HEK293 (cell line): Measurements from ENCODE around the gene KLHL17.

Source experiments
- CTCF ChIA-PET: fragments of 350-600 bp; formaldehyde crosslinking; extraction: SDS; loops from one replicate; lab custom pipeline; 2021; ENCODE audit warnings: antibody characterized with exemption; lab: Yijun Ruan, JAX
- POLR2A ChIA-PET: fragments of 300-600 bp; formaldehyde crosslinking; extraction: SDS; loops from one replicate; lab custom pipeline; 2020; ENCODE audit warnings: antibody characterized with exemption, inconsistent platforms; lab: Yijun Ruan, JAX
- H3K27ac ChIP-seq: fragments of 200-500 bp; sonication (Bioruptor generic); 2 replicates; pipeline ENCODE4 v1.5.1; 2014; ENCODE audit warnings: low read depth, low read length, control low read depth, inconsistent platforms; ENCODE audit errors: extremely low read depth
- H3K36me3 ChIP-seq, 2 experiments: fragments of 200-500 bp in 1 of 2; sonication (Bioruptor generic) in 1 of 2; 1 replicate in 1 of 2; 2 replicates in 1 of 2; pipeline ENCODE4 v1.5.1; 2014 to 2017; ENCODE audit warnings: inconsistent platforms in 2 of 2, low read length in 2 of 2; ENCODE audit not compliant: control insufficient read depth in 2 of 2, insufficient read depth in 1 of 2
- H3K4me1 ChIP-seq: fragments of 200-500 bp; sonication (Bioruptor generic); 2 replicates; pipeline ENCODE4 v1.5.1; 2014; ENCODE audit warnings: mild to moderate bottlenecking, low read length, inconsistent platforms; ENCODE audit not compliant: control insufficient read depth, insufficient read depth
- H3K4me3 ChIP-seq: 2 replicates; pipeline ENCODE4 v1.5.1; 2011; ENCODE audit warnings: low read depth, mild to moderate bottlenecking, control low read depth, low read length, moderate library complexity
- H3K9me3 ChIP-seq: fragments of 200-500 bp; sonication (Bioruptor generic); 2 replicates; pipeline ENCODE4 v1.5.1; 2014; ENCODE audit warnings: low read depth, low read length, inconsistent platforms; ENCODE audit not compliant: control insufficient read depth, insufficient read depth
- ATF2 ChIP-seq: fragments of 450-650 bp; formaldehyde crosslinking; IDR thresholded peaks from 2 replicates; pipeline ENCODE4 v1.5.1; 2016; ENCODE audit warnings: missing biosample characterization, missing genetic modification characterization, low read depth
- GLI4 ChIP-seq: fragments of 450-650 bp; formaldehyde crosslinking; IDR thresholded peaks from 2 replicates; pipeline ENCODE4 v1.5.1; 2016; ENCODE audit warnings: missing biosample characterization, missing genetic modification characterization
- IKZF3 ChIP-seq: fragments of 450-650 bp; IDR thresholded peaks from 2 replicates; pipeline ENCODE4 v1.5.0; 2018; ENCODE audit warnings: missing biosample characterization, mild to moderate bottlenecking, missing genetic modification characterization, moderate library complexity
- PRDM6 ChIP-seq: fragments of 450-650 bp; formaldehyde crosslinking; IDR thresholded peaks from 2 replicates; pipeline ENCODE4 v1.5.1; 2017; ENCODE audit warnings: missing biosample characterization, missing genetic modification characterization
- ZBTB11 ChIP-seq: fragments of 450-650 bp; formaldehyde crosslinking; conservative IDR thresholded peaks from 2 replicates; pipeline ENCODE4 v1.5.1; 2016; ENCODE audit warnings: low read depth, missing biosample characterization, missing genetic modification characterization
- ZNF239 ChIP-seq: fragments of 450-650 bp; formaldehyde crosslinking; IDR thresholded peaks from 2 replicates; pipeline ENCODE4 v1.5.1; 2016; ENCODE audit warnings: missing biosample characterization, missing genetic modification characterization
- ZNF747 ChIP-seq: fragments of 450-650 bp; formaldehyde crosslinking; IDR thresholded peaks from 2 replicates; pipeline ENCODE4 v1.5.1; 2016; ENCODE audit warnings: missing biosample characterization, missing genetic modification characterization
- ZNF776 ChIP-seq: fragments of 450-650 bp; formaldehyde crosslinking; IDR thresholded peaks from 2 replicates; pipeline ENCODE4 v1.5.0; 2017; ENCODE audit warnings: missing biosample characterization, missing genetic modification characterization, borderline replicate concordance
- TF ChIP-seq, protein P1 (sequence below): fragments of 450-650 bp; formaldehyde crosslinking; IDR thresholded peaks from 2 replicates; pipeline ENCODE4 v1.5.1; 2016; ENCODE audit warnings: missing biosample characterization, missing genetic modification characterization
- TF ChIP-seq, protein P2 (sequence below): fragments of 450-650 bp; formaldehyde crosslinking; IDR thresholded peaks from 2 replicates; pipeline ENCODE4 v1.5.1; 2017; ENCODE audit warnings: missing biosample characterization, missing genetic modification characterization

Gene KLHL17

GRCh38 chr1:980602-981395, 20.4 kb downstream of the KLHL17 start (continued):
- TF ChIP-seq, protein P1, sequence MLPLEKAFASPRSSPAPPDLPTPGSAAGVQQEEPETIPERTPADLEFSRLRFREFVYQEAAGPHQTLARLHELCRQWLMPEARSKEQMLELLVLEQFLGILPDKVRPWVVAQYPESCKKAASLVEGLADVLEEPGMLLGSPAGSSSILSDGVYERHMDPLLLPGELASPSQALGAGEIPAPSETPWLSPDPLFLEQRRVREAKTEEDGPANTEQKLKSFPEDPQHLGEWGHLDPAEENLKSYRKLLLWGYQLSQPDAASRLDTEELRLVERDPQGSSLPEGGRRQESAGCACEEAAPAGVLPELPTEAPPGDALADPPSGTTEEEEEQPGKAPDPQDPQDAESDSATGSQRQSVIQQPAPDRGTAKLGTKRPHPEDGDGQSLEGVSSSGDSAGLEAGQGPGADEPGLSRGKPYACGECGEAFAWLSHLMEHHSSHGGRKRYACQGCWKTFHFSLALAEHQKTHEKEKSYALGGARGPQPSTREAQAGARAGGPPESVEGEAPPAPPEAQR, result no peak
- TF ChIP-seq ZNF776, result no peak
- no peak for TF ChIP-seq ATF2 (tag by site-specific recombination)
- no peak for TF ChIP-seq GLI4

DNA sequence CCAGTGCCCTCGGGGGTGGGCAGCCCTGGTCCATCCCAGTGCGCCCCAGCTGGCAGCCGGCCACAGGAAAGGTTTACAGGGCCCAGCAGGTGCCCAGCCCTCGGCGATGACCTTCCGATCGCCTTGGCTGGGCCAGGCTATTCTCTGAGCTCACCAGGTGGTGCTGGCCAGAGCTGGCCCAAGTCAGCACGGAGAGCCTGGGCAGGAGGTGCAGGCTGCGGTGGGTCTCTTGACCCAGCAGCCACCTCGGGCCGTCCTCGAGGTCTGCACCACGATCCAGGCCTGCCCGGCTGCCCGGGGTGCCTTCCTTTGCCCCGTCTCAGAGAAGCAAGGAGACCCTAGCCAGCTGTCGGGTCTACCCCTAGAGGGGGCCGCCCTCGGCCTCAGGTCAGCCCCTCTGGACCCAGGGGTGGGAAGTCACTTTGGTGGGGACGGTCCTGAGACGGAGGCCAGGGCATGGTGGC, 21.1 kb downstream of the KLHL17 start:
- H3K4me3 ChIP-seq, result no peak overlapping the region
- TF ChIP-seq PRDM6, result no peak
- TF ChIP-seq, protein P2, sequence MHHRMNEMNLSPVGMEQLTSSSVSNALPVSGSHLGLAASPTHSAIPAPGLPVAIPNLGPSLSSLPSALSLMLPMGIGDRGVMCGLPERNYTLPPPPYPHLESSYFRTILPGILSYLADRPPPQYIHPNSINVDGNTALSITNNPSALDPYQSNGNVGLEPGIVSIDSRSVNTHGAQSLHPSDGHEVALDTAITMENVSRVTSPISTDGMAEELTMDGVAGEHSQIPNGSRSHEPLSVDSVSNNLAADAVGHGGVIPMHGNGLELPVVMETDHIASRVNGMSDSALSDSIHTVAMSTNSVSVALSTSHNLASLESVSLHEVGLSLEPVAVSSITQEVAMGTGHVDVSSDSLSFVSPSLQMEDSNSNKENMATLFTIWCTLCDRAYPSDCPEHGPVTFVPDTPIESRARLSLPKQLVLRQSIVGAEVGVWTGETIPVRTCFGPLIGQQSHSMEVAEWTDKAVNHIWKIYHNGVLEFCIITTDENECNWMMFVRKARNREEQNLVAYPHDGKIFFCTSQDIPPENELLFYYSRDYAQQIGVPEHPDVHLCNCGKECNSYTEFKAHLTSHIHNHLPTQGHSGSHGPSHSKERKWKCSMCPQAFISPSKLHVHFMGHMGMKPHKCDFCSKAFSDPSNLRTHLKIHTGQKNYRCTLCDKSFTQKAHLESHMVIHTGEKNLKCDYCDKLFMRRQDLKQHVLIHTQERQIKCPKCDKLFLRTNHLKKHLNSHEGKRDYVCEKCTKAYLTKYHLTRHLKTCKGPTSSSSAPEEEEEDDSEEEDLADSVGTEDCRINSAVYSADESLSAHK (tag by site-specific recombination), result no peak
- TF ChIP-seq, all 188 proteins: peak for 0
- ChIA-PET POLR2A (interaction anchor here (1.1 to 1.3 kb wide), 3 partner anchors 9 to 42 kb away, joined by 3 to 5 read pairs (median 3); no protein-coding TSS in a partner anchor), CTCF (interaction anchor here (0.6 to 3.0 kb wide), 3 partner anchors 20 to 310 kb away, joined by 3 to 15 read pairs (median 4); no protein-coding TSS in a partner anchor)
- H3K36me3 ChIP-seq, result no peaks in the 10 kb centered on the region
- H3K27ac ChIP-seq, result no peak overlapping the region
- H3K4me1 ChIP-seq, result no peaks in the 10 kb centered on the region
- H3K9me3 ChIP-seq, result no peaks in the 10 kb centered on the region

GRCh38 chr1:981955-982558, 21.7 kb downstream of the KLHL17 start, which contains the start of gene PERM1:
Gene PERM1 (minus strand): TSS chr1:982093. CDS start chr1:981029, 1,064 bp downstream.
- Histone ChIP-seq H3K27ac (no peak within 1 kb of the TSS), H3K4me3 (no peak within 1 kb of the TSS), H3K9me3 (no peaks in the 10 kb centered on the region), H3K36me3 (no peaks in the 10 kb centered on the region), H3K4me1 (no peaks in the 10 kb centered on the region)
- ChIA-PET CTCF (interaction anchor here (1.1 to 4.0 kb wide), 5 partner anchors 12 to 139 kb away, joined by 4 to 53 read pairs (median 15); no protein-coding TSS in a partner anchor), POLR2A (interaction anchor here (1.1 to 2.0 kb wide), 3 partner anchors 13 to 43 kb away, joined by 3 to 11 read pairs (median 3); no protein-coding TSS in a partner anchor)
- no peak for TF ChIP-seq ZNF239 (tag by site-specific recombination)
- TF ChIP-seq ZNF747 (tag by site-specific recombination), result no peak
- no peak for TF ChIP-seq IKZF3 (tag by site-specific recombination)
- no peak for TF ChIP-seq ZBTB11
